ENCODE results near the gene RGS11.

- TF ChIP-seq SIN3A (IDR thresholded peaks at IDR 0.05; ENCODE audit: borderline replicate concordance, insufficient read depth, low read length) (no peak), TAF1 (IDR thresholded peaks at IDR 0.05; ENCODE audit: borderline replicate concordance, insufficient read depth, low read length) (no peak), POLR2AphosphoS5 (IDR thresholded peaks at IDR 0.05; ENCODE audit: low read depth, low read length) (no peak), FOXP2 (optimal IDR thresholded peaks at IDR 0.05; ENCODE audit: borderline replicate concordance, extremely low read depth, extremely low read length, insufficient read depth) (no peak)
- TF ChIP-seq, protein P1, sequence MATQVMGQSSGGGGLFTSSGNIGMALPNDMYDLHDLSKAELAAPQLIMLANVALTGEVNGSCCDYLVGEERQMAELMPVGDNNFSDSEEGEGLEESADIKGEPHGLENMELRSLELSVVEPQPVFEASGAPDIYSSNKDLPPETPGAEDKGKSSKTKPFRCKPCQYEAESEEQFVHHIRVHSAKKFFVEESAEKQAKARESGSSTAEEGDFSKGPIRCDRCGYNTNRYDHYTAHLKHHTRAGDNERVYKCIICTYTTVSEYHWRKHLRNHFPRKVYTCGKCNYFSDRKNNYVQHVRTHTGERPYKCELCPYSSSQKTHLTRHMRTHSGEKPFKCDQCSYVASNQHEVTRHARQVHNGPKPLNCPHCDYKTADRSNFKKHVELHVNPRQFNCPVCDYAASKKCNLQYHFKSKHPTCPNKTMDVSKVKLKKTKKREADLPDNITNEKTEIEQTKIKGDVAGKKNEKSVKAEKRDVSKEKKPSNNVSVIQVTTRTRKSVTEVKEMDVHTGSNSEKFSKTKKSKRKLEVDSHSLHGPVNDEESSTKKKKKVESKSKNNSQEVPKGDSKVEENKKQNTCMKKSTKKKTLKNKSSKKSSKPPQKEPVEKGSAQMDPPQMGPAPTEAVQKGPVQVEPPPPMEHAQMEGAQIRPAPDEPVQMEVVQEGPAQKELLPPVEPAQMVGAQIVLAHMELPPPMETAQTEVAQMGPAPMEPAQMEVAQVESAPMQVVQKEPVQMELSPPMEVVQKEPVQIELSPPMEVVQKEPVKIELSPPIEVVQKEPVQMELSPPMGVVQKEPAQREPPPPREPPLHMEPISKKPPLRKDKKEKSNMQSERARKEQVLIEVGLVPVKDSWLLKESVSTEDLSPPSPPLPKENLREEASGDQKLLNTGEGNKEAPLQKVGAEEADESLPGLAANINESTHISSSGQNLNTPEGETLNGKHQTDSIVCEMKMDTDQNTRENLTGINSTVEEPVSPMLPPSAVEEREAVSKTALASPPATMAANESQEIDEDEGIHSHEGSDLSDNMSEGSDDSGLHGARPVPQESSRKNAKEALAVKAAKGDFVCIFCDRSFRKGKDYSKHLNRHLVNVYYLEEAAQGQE (IDR thresholded peaks at IDR 0.05; ENCODE audit: insufficient read depth in 1 of 2, low read depth in 2 of 2, low read length in 2 of 2): no peak
These were observed 10.7 kb downstream of the RGS11 start for GRCh38 chr16:265002-265529.

Data from PFSK-1 (cell line).